IPS DF 4.7 (cell line): ENCODE results near the gene KIAA0825.

Experiments used
- DNase-seq: peaks from one replicate; pipeline ENCODE4 v3.0.0-alpha.2; 2013; ENCODE audit warnings: low spot score; ENCODE audit errors: extremely low read depth

The KIAA0825 gene

GRCh38 chr5:94505327-94506068 is 112.9 kb downstream of the KIAA0825 start:
- no peak for DNase-seq

GRCh38 chr5:94503677-94504076 is 114.7 kb downstream of the KIAA0825 start:
- no peak for DNase-seq

GRCh38 chr5:94501365-94501764 is 117.0 kb downstream of the KIAA0825 start:
- no peak for DNase-seq

GRCh38 chr5:94499806-94500205 is 118.6 kb downstream of the KIAA0825 start:
- DNase-seq = no peak

GRCh38 chr5:94498199-94498598 is 120.2 kb downstream of the KIAA0825 start:
- DNase-seq = no peak

GRCh38 chr5:94485067-94485466 is 133.3 kb downstream of the KIAA0825 start:
- DNase-seq = no peak

GRCh38 chr5:94481059-94481458 is 137.3 kb downstream of the KIAA0825 start:
- no peak for DNase-seq

GRCh38 chr5:94480486-94480885 is 137.9 kb downstream of the KIAA0825 start:
- DNase-seq = no peak

- DNase-seq = no peak
Measured at GRCh38 chr5:94473936-94474335, 144.5 kb downstream of the KIAA0825 start.

GRCh38 chr5:94471521-94471920 is 146.9 kb downstream of the KIAA0825 start:
- no peak for DNase-seq

- DNase-seq = no peak
Measured at GRCh38 chr5:94470802-94471201, 147.6 kb downstream of the KIAA0825 start.

- DNase-seq = no peak
Measured at GRCh38 chr5:94469894-94470329, 148.5 kb downstream of the KIAA0825 start.

GRCh38 chr5:94467954-94468930 is 150.2 kb downstream of the KIAA0825 start:
- DNase-seq = no peak

- DNase-seq = no peak
Measured at GRCh38 chr5:94467346-94467953, 151.0 kb downstream of the KIAA0825 start.

GRCh38 chr5:94463739-94464138 is 154.7 kb downstream of the KIAA0825 start:
- no peak for DNase-seq

- no peak for DNase-seq
Measured at GRCh38 chr5:94461131-94461530, 157.3 kb downstream of the KIAA0825 start.

GRCh38 chr5:94459915-94460314 is 158.5 kb downstream of the KIAA0825 start:
- DNase-seq = no peak

- DNase-seq = no peak
Measured at GRCh38 chr5:94457788-94458187, 160.6 kb downstream of the KIAA0825 start.

GRCh38 chr5:94445726-94446125 is 172.7 kb downstream of the KIAA0825 start:
- DNase-seq = no peak

- DNase-seq = no peak
Measured at GRCh38 chr5:94442991-94443390, 175.4 kb downstream of the KIAA0825 start.

- no peak for DNase-seq
Measured at GRCh38 chr5:94442076-94442475, 176.3 kb downstream of the KIAA0825 start.

GRCh38 chr5:94440015-94440414 is 178.4 kb downstream of the KIAA0825 start:
- no peak for DNase-seq
